ENCODE data around the gene KPNA1.
A peak's percentile ranks its signal among the peaks of the same experiment; 100 is the strongest.

KPNA1 gene

GRCh38 chr3:122415104-122415744, 99.5 kb downstream of the KPNA1 start:
- peak; percentile 51 for DNase-seq (ENCODE audit: low spot score)

- DNase-seq (ENCODE audit: low spot score), result no peak
Observed at GRCh38 chr3:122414391-122414790, 100.3 kb downstream of the KPNA1 start.

GRCh38 chr3:122410639-122411038, 104.1 kb downstream of the KPNA1 start:
- DNase-seq (ENCODE audit: low spot score), result no peak

- no peak for DNase-seq (ENCODE audit: low spot score)
Observed at GRCh38 chr3:122410111-122410510, 104.6 kb downstream of the KPNA1 start.

DNA sequence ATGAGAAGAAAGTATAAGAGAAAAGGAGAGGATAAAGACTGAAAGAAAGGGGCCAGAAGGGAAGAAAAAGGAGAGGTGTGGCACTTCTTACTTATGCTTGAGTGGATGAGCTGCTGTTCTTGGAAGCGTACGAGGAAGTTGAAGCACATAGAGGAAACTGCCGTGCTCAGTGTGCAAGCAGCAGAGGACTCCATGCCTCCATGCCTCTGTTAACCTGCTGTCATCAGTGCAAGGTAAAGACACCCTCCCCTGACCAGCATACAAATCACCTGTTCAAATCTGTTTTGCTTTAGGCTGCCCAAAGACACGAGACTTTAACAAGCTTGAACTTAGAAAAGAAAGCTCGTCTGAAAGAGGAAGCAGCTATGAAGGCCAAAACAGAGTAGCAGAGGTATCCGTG, 105.3 kb downstream of the KPNA1 start:
- no peak for DNase-seq (ENCODE audit: low spot score)

GRCh38 chr3:122407946-122408345, 106.8 kb downstream of the KPNA1 start:
- no peak for DNase-seq (ENCODE audit: low spot score)

- no peak for DNase-seq (ENCODE audit: low spot score)
Observed at GRCh38 chr3:122406198-122406597, 108.5 kb downstream of the KPNA1 start.

DNA sequence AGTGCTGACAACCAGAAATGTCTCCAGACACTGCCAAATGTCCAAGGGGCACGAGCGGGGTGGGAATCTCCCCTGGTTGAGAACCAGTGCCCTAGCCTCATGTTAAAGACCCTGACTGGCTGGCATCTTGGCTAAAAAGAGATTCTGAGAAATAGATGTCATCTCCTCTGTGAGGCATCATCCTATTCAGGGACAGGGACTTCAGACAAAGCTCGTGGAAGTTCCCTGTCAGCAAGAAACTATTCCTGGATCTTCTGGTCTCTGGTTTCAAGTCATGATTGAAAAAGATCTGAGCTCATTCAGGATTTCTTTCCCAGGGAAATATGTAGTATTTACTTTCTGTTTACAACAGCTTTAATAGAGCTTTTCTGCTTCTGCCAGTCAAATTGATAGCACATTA, 109.7 kb downstream of the KPNA1 start:
- DNase-seq (ENCODE audit: low spot score), result no peak

GRCh38 chr3:122403489-122403888, 111.2 kb downstream of the KPNA1 start:
- no peak for DNase-seq (ENCODE audit: low spot score)

DNA sequence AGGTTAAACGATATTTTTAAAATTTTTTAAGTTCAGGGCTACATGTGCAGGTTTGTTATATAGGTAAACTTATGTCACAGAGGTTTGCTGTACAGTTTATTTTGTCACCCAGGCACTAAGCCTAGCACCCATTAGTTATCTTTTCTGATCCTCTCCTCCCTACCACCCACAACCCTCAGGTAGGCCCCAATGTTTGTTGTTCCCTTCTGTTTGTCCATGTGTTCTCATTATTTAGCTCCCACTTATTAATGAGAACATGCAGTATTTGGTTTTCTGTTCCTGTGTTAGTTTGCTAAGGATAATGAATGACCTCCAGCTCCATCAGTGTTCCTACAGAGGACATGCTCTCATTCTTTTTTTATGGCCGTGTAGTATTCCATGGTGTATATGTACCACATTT, 115.8 kb downstream of the KPNA1 start:
- no peak for DNase-seq (ENCODE audit: low spot score)

DNA sequence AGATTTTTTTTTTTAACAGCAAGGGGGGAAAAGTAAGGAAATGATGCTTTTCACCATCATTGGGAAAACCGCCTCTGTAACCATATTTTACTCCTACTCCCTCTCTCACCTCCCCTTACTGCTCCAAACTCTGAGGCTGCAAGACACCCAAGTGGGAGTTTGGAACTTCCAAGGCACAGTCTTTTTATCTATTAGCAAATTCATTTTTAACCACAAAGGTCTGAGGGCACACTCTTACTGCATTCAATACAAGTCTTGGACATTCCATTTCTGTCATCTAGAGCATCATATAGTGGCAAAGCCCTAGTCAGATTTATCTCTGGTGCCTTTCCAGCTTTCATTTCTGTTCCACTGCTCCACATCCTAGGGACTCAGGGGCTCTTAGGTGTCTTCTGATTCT, 117.5 kb downstream of the KPNA1 start:
- DNase-seq (ENCODE audit: low spot score), result no peak

DNA sequence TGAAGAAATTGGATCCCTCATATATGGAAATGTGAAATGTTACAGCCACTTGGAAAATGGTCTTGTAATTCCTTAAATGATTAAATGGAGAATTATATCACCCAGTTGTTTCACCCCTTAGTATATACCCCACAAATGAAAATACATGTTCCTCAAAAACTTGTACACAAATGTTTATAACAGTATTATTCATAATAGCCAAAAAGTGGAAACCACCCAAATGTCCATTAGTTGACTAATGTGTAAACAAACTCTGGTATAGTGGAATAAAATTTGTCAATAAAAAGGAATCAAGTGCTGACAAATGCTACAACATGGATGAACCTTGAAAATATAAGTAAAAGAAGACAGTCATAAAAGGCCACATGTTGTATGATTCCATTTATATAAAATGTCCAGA, 118.2 kb downstream of the KPNA1 start:
- DNase-seq (ENCODE audit: low spot score), result no peak

DNA sequence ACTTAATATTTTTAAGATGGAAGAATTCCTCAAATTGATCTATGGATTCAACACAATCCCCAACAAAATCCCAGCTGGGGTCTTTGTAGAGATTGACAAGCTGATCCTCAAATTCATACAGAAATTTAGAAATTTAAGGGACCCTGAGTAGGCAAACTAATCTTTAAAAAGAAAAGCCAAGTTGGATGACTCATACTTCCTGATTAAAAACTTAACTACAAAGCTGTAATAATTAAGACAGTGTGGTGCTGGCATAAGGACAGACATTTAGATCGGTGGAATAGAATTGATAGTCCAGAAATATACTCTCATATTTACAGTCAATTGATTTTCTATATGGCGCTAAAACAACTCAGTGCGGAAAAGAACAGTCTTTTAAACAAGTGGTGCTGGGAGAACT, 119.2 kb downstream of the KPNA1 start:
- DNase-seq (ENCODE audit: low spot score), result no peak

DNA sequence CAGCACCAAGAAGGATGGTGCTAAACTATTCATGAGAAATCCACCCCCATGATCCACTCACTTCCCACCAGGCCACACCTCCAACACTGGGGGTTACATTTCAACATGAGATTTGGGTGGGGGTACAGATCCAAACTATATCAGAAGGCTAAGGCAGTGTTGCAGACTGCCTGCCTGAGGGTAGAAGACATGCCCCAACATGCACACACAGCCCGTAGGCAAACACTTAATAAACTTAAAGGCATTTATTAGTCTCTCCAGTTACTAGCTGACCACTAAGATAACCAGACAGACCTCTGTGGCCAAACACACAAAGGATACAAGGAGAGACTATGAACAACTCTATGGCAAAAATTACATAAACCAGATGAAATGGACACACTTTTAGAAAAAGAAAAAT, 120.6 kb downstream of the KPNA1 start:
- DNase-seq (ENCODE audit: low spot score), result no peak

GRCh38 chr3:122392868-122393844, 121.6 kb downstream of the KPNA1 start:
- DNase-seq (ENCODE audit: low spot score), result peak; percentile 58

- DNase-seq (ENCODE audit: low spot score), result no peak
Observed at GRCh38 chr3:122391681-122392446, 122.9 kb downstream of the KPNA1 start.

DNA sequence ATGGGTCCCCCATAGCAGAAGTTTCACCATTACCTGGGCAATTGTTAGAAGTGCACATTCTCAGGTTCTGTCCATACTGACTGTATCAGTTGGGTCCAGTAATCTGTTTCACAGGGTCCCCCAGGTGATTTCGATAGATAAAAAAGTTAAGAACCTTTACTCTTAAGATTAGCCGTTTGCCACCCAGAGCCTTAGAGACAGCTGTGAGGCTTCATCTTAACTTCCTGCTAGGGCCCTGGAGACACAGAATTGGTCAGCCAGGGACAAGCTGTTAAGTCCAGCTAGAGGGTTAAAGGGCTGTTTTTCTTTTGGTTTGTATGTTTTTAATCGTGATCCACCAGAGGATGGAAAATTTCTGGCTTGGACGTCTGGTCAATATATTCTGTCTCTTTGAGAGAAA, 124.1 kb downstream of the KPNA1 start:
- DNase-seq (ENCODE audit: low spot score), result no peak

- DNase-seq (ENCODE audit: low spot score), result no peak
Observed at GRCh38 chr3:122389892-122390291, 124.8 kb downstream of the KPNA1 start.

GRCh38 chr3:122389197-122389596, 125.5 kb downstream of the KPNA1 start:
- no peak for DNase-seq (ENCODE audit: low spot score)

DNA sequence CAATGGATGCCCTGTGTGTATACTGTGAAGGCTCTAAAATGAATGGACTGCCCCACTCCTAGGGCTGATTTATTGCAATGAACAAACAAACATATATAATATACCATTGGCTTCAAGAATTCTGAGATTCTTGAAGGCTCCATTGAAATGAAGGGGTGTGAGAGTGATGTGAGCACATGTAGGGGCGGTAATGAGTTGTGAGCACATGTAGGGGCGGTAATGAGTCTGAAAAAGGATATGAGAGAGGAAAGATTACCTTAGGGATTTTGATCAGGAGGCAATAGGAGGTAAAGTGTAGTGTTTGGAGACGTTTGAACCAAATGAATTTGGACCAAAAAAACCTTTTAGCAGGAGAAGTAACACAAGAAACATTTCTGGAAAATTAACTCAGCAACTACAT, 127.0 kb downstream of the KPNA1 start:
- DNase-seq (ENCODE audit: low spot score), result no peak

- DNase-seq (ENCODE audit: low spot score), result peak; percentile 93
Observed at GRCh38 chr3:122383771-122384697, 130.7 kb downstream of the KPNA1 start, which contains the start of gene FAM162A. FAM162A (plus strand) TSS chr3:122384182; CDS start chr3:122384266, 84 bp downstream.
